IPS-NIHi7 (cell line): ENCODE data around the gene ADAMTS9.

Source experiments
- DNase-seq: peaks from one replicate; pipeline ENCODE4 v3.0.0; 2012; ENCODE audit warnings: mixed read lengths; ENCODE audit errors: extremely low spot score

ADAMTS9 gene

GRCh38 chr3:64621275-64621674 is 66.5 kb downstream of the ADAMTS9 start:
- DNase-seq, result no peak

- no peak for DNase-seq
Observed at GRCh38 chr3:64620020-64620419, 67.8 kb downstream of the ADAMTS9 start.

GRCh38 chr3:64619216-64619615 is 68.6 kb downstream of the ADAMTS9 start:
- no peak for DNase-seq

GRCh38 chr3:64617610-64618009 is 70.2 kb downstream of the ADAMTS9 start:
- DNase-seq, result no peak

- no peak for DNase-seq
Observed at GRCh38 chr3:64616953-64617352, 70.8 kb downstream of the ADAMTS9 start.

GRCh38 chr3:64612916-64613526 is 74.8 kb downstream of the ADAMTS9 start:
- DNase-seq, result no peak

GRCh38 chr3:64612082-64612860 is 75.5 kb downstream of the ADAMTS9 start:
- DNase-seq, result no peak

- no peak for DNase-seq
Observed at GRCh38 chr3:64608741-64609140, 79.1 kb downstream of the ADAMTS9 start.

- DNase-seq, result no peak
Observed at GRCh38 chr3:64607032-64607551, 80.7 kb downstream of the ADAMTS9 start.

GRCh38 chr3:64604313-64604712 is 83.5 kb downstream of the ADAMTS9 start:
- DNase-seq, result no peak

GRCh38 chr3:64601824-64602223 is 86.0 kb downstream of the ADAMTS9 start:
- DNase-seq, result no peak

GRCh38 chr3:64600246-64600950 is 87.4 kb downstream of the ADAMTS9 start:
- no peak for DNase-seq

GRCh38 chr3:64599651-64600050 is 88.1 kb downstream of the ADAMTS9 start:
- DNase-seq, result no peak

GRCh38 chr3:64595253-64595694 is 92.5 kb downstream of the ADAMTS9 start:
- no peak for DNase-seq

- DNase-seq, result no peak
Observed at GRCh38 chr3:64594134-64594533, 93.7 kb downstream of the ADAMTS9 start.

- no peak for DNase-seq
Observed at GRCh38 chr3:64593350-64593749, 94.5 kb downstream of the ADAMTS9 start.

GRCh38 chr3:64591615-64592014 is 96.2 kb downstream of the ADAMTS9 start:
- no peak for DNase-seq

- DNase-seq, result no peak
Observed at GRCh38 chr3:64588380-64588779, 99.4 kb downstream of the ADAMTS9 start.

GRCh38 chr3:64586952-64587351 is 100.8 kb downstream of the ADAMTS9 start:
- DNase-seq, result no peak

- no peak for DNase-seq
Observed at GRCh38 chr3:64584179-64584578, 103.6 kb downstream of the ADAMTS9 start.

- DNase-seq, result no peak
Observed at GRCh38 chr3:64578797-64579196, 109.0 kb downstream of the ADAMTS9 start.

- no peak for DNase-seq
Observed at GRCh38 chr3:64578062-64578770, 109.6 kb downstream of the ADAMTS9 start.
